ENCODE measurements around the gene CKAP5. TPM values are rescaled to one million over a fixed set of nuclear protein-coding genes. Genes with fewer than 3 reads are reported as not detected.

The CKAP5 gene
- total RNA-seq, 4 donors from 2014 or later = 27.2 to 37.0 (median 31.6) TPM

DNA sequence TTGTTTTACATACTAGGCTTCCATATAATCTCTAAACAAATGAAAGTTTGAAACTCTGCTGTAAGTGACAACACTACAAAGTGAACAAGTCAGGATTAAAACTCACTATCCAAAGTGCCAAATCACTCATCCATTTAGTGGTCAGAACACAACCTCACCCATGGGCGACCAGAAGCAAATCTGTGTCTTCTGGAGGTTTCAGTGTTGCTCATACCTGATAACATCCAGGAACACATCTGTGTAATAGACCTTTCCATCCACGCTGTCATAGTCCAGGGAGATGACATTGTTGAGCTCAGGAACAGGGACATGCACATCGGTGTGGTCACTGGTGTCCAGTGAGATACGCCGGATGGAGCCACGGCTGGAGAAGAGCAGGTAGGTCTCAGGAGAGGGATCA, 28.5 kb upstream of the CKAP5 start:
- DNase-seq (ENCODE audit: low spot score) = no peak
- ATAC-seq (ENCODE audit: low FRiP score) = no peak
- TF ChIP-seq, protein P1, sequence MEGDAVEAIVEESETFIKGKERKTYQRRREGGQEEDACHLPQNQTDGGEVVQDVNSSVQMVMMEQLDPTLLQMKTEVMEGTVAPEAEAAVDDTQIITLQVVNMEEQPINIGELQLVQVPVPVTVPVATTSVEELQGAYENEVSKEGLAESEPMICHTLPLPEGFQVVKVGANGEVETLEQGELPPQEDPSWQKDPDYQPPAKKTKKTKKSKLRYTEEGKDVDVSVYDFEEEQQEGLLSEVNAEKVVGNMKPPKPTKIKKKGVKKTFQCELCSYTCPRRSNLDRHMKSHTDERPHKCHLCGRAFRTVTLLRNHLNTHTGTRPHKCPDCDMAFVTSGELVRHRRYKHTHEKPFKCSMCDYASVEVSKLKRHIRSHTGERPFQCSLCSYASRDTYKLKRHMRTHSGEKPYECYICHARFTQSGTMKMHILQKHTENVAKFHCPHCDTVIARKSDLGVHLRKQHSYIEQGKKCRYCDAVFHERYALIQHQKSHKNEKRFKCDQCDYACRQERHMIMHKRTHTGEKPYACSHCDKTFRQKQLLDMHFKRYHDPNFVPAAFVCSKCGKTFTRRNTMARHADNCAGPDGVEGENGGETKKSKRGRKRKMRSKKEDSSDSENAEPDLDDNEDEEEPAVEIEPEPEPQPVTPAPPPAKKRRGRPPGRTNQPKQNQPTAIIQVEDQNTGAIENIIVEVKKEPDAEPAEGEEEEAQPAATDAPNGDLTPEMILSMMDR (IDR thresholded peaks at IDR 0.05) = no peak

DNA sequence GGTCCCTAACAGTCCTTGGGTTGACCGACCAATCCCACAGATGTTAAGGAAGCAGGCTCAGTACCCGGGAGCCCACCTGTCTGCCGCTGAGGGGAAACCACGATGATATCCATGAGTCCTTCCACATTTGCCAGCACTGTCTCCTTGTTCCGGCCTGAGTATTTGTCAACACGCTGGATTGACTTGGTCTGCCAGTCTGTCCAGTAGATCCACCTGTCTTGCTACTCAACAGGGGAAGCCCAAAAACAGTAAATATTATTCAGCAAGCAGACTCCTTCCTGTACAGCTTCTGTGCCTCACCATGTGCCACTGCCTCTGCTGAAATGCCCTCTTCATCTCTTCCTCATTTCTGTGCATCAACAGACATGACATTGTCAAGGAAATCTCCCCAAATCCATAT, 22.8 kb upstream of the CKAP5 start:
- TF ChIP-seq, protein P1 (IDR thresholded peaks at IDR 0.05) = no peak
- no peak for DNase-seq (ENCODE audit: low spot score)

DNA sequence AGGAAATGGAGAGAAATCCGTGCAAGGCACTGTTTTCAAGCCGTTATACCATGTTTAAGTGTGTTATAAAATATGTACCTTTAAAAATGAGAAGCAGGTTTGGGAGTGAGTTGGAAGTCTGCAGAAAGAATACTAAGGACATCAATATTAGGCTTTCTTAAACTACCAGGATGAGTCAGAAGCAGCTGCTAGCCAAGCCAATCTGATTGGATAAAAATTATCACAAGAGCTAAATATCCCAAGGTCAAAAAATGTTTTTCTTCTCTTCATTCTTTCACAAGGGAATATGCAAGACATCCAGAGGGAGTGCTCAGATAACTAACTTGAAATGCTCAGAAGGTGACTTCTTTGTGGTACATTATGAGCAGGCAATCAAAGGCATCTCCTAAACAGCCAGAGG, 19.3 kb upstream of the CKAP5 start:
- TF ChIP-seq, protein P1 (IDR thresholded peaks at IDR 0.05) = no peak
- DNase-seq (ENCODE audit: low spot score) (no peak), ATAC-seq (ENCODE audit: low FRiP score) (peak; percentile 80)

More for the DNA sequence above, 22.8 kb upstream of the CKAP5 start:
- no peak for ATAC-seq (ENCODE audit: low FRiP score)

DNA sequence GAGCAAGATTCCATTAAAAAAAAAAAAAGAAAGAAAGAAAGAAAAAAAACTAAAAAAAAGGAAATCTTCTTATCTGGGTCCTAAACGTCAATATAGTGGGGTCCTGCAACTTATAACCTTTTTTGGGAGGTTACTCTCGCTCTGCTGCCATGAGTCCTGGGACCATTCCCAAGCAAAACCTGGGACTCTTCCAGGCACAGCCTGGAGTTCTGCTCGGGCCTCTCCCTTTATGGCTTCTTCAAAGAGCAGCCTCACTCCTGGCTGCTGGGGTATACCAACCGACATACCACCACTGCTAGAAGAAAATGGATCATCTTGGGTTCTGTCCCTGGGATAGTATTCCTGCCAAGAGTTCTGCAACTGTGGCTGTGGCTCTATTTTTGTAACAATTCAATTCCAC, 14.1 kb upstream of the CKAP5 start:
- TF ChIP-seq, protein P1 (IDR thresholded peaks at IDR 0.05) = no peak
- ATAC-seq (ENCODE audit: low FRiP score) = no peak
- no peak for DNase-seq (ENCODE audit: low spot score)

DNA sequence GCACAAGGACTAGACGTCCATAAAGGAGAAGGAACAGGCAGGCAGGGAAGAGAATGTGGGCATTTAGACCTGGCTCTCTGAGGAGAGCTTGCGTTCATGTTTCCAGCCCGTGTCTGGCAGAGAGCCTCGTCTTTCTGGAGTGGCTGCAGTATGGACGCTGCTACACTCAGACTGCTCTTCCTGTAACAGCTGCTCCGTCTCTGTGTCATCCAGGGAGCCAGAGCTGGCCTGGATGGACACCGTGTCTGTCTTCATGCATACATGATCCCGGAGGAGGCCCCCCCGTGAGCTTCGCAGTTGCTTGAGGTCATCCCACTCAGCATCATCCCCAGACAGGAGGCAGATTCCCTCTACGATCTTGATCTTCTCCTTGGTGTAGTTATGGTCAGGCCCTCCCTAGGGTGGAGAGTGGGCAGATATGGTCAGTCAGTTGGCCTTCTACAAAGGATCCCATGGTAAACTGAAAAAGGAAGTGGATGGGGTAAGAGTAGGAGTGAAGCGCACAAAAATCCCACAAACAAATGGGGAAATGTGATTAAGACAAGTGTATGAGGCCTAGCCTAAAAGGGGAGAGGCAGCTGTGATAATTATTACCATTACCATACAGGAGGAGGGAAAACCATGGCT, 13.0 kb upstream of the CKAP5 start:
- ATAC-seq (ENCODE audit: low FRiP score) = no peak
- no peak for DNase-seq (ENCODE audit: low spot score)
- TF ChIP-seq, protein P1 (IDR thresholded peaks at IDR 0.05) = no peak

DNA sequence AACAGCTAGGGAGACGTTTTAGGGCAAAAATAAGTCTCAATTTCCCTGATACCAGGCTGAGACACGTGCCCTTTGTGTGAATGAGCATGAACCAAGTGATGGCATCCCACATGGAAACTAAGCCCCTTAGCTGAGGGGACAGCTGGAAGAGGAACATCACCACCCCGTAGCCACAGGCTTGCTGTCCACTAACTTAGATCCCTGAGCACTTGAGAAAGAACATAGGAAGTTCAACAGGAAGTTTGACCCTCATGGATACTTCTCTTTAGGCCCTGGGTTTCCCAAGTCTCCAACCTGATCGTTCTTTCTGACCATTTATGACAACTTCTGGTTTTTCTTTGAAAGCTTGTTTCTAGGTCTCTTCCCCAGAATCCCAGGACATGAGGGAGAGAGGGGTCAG, 11.6 kb upstream of the CKAP5 start:
- DNase-seq (ENCODE audit: low spot score) = no peak
- TF ChIP-seq, protein P1 (IDR thresholded peaks at IDR 0.05) = no peak
- ATAC-seq (ENCODE audit: low FRiP score) = no peak

DNA sequence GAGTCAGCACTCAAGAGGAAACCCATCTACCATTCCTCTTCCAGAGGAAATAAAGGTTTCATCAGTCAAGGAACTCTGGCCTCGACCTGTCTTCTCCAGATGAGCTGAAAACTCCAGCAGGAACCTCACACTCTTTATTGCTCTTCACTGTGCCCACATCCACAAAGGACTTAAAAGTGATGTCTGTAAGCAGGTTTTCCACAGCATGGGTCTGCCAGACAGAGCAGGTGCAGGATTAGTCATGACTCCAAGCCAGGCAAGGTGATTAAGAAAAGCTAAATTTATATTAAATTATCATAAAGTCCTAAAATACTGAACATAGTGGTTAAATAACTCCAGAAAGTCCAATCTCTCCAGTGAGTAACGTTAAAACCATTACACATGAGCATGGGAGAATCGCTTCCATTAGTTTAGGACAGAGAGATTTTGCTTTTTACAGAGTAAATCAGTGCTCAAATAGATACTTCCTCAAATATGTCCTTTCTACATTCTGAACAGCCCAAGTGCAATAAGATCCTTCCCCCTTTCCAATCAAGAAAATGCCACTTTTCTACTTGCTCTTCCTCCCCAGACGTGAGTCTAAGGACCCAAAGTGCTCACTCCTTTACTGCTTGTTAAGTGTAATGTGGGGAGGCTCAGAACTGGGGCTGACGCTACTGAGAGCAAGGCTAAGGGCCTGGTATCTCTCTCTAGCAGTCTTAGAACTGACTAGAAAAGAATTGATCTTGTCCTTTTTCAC, 10.7 kb upstream of the CKAP5 start:
- TF ChIP-seq, protein P1 (IDR thresholded peaks at IDR 0.05) = no peak
- ATAC-seq (ENCODE audit: low FRiP score) (no peak), DNase-seq (ENCODE audit: low spot score) (no peak)
